Left lobe of liver (tissue), 2 donors: ENCODE data around the gene SAMD5. TPM values are rescaled to one million over a fixed set of nuclear protein-coding genes. Genes with fewer than 3 reads are reported as not detected.

Experiments
- ATAC-seq: fragments of 200-7000 bp; cut with Tn5 transposase; one replicate; pipeline ENCODE4 v1.9.1; 2020; ENCODE audit warnings: mild to moderate bottlenecking, moderate library complexity
- DNase-seq: peaks from one replicate; pipeline ENCODE4 v3.0.0-alpha.2; 2020; ENCODE audit warnings: low spot score
- total RNA-seq: library from RNA; stranded (reverse); gene quantifications from one replicate; pipeline ENCODE4 v1.2.1, GENCODE V29; 2021
- donor health status: DM: no; HTN: no; CAD: no; lungs with moderate emphysema.
- donor health status: DM: no; HTN: yes; CAD: no.

The SAMD5 gene
- 12.0 TPM for total RNA-seq

- ATAC-seq: peak; percentile 83
- peak; percentile 88 for DNase-seq
Observed at GRCh38 chr6:147508042-147508865, at the start of gene SAMD5. Gene SAMD5, plus strand, starts transcription at chr6:147508690. Its CDS starts 239 bp downstream, at chr6:147508929.

GRCh38 chr6:147459780-147460179 lies 48.7 kb upstream of the SAMD5 start:
- ATAC-seq: no peak
- no peak for DNase-seq

DNA sequence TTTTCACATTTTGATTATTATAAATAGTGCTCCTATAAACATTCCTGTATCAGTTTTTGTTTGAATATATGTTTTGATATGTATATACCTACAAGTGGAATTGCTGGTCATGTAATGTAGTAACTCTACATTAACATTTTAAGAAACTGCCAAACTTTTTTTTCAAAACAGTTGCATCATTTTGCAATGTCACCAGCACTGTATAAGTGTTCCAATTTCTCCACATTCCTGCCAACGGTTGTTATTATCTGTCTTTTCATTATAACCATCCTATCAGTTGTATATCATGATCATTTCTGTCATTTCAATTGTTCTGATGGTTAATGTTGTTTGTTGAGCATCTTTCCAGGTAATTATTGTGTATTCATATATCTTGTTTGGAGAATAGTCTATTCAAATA lies 44.8 kb upstream of the SAMD5 start:
- no peak for ATAC-seq

GRCh38 chr6:147467428-147467827 lies 41.1 kb upstream of the SAMD5 start:
- DNase-seq (no peak), ATAC-seq (no peak)

More for the DNA sequence above, 44.8 kb upstream of the SAMD5 start:
- DNase-seq: no peak

DNA sequence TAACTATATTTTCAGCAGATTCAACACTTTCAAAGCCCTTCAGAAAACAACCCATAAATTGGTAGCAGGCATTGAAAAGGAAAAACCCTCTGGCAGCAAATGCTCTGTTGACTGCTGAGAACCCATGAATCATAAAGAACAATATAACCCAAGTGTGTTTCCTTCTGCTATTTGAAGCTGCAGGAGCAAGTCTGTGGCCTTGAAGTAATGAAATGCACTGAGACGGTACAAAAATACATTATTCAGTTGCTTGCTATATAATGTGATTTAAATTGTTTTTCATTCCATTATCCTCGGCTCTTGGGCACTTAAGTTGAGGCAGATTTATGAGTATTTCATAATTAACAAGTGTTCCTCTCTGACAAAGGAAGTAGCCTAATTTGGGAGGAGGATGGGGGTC lies 40.6 kb upstream of the SAMD5 start:
- ATAC-seq (no peak), DNase-seq (no peak)

DNA sequence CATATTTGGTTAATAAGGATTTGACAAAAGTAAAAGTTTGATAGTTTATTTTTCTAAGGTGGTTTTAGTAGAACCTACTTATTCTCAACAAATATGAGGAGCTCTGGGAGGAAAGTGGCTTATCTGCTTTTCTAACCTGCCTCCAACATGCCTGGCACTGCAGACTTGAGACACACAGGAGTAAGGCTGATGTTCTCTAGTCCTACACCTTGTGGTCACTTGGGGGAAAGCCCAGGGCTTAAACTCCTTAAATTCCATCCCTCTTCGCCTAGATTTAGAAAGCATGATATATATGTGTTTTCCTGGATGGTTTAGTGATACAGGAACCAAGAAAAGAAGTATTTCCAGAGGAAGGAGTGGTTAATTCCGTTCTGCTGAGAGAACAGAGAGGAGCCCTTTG lies 39.9 kb upstream of the SAMD5 start:
- DNase-seq (no peak), ATAC-seq (no peak)

DNA sequence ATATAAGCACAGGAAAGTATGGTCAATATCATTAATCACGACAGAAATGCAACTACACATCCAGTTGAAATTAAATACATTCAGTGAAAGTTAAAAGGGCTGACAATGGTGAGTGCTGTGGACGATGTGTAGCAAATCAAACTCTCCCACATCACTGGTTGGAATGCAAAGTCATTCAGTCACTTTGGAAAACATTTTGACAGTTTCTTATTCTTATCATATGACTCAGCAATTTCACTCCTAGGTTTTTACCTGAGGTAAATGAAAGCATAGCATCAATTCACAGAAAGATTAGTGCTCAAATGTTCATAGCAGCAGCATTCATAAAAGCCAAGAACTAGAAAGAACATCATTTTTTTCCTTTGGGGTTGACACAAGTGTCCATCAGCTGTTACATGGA lies 28.6 kb upstream of the SAMD5 start:
- DNase-seq: no peak
- ATAC-seq: no peak

DNA sequence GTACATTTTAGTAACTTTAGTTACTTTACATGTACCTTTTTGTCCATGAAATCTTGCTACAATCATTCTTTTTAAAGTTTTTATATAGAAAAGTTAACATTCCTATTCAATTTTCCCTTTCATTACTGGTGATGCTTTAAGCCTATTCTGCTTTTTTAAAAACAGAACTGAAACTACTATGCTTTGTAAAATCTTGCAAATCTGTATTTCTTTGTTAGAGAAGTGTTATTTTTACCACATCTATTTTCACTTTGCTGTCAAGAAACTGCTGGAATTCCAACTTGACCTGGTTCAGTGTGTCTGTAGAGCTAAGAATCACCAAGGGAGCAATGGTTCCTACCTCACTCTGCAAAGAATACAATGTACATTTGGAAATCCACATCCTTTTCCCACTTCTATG lies 21.8 kb upstream of the SAMD5 start:
- no peak for DNase-seq

GRCh38 chr6:147497472-147497871 lies 11.0 kb upstream of the SAMD5 start:
- no peak for ATAC-seq
- DNase-seq: no peak

More for the DNA sequence above, 21.8 kb upstream of the SAMD5 start:
- no peak for ATAC-seq

DNA sequence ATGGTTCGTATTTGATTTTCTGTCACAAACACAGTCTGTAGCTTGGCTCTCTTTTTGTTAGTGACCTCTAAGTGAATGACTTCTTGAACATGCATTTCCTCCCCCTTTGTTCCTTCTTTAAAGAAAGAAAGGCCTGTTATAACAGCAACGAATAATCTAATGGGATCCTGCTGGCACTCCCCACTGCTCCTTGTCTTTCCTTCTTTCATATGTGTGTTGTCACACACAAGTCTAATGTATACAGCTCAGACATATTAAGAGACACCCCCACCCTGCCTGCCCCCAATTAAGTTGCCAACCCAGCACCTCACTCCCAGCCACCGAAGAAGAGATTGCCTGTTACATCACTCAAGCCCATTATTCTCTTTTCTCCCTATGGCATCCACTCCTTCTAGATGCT lies 4.9 kb upstream of the SAMD5 start:
- ATAC-seq (no peak), DNase-seq (no peak)

DNA sequence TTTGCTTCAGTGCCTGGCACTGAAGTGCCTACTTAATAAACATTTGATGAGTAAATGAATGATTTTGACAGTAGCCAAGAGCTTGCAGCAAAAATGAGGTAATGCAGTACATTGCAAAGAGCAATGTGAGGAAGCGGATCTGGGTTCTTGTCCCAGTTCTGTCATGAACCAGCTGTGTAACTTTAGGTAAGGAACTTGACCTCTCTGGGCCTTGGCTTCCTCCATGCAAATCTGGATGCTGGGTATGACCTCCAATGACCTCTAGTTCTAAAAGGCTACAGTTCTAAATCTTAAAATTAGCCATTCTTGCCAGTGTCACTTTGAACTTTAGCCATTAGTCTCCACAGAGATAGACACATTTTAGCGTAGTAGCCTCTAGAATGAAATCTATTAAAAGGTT lies 3.6 kb upstream of the SAMD5 start:
- DNase-seq (no peak), ATAC-seq (no peak)

DNA sequence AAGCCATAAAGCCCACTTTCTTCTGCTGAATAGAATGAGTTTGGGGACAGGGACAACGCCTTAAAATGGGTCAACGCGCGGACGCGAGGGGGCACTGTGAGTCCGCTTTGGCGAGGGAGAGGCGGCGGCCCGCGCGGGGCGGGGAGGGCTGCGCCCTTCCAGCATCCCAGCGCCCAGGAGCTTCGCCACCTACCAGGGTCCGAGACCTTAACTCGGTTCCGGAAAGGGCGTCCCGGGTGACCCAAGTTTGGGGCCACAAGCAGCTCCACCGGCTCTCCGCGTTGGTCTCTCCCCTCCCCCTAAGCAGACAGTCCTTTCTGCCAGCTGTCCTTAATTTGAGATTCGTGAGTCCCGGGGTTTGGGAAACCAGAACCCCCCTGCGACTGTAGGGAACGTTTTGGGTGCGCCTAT lies 1.8 kb upstream of the SAMD5 start:
- peak; percentile 58 for ATAC-seq
- peak; percentile 77 for DNase-seq

- ATAC-seq (peak; percentile 36), DNase-seq (peak; percentile 68)
Observed at GRCh38 chr6:147507162-147508041, 1.1 kb upstream of the SAMD5 start.

DNA sequence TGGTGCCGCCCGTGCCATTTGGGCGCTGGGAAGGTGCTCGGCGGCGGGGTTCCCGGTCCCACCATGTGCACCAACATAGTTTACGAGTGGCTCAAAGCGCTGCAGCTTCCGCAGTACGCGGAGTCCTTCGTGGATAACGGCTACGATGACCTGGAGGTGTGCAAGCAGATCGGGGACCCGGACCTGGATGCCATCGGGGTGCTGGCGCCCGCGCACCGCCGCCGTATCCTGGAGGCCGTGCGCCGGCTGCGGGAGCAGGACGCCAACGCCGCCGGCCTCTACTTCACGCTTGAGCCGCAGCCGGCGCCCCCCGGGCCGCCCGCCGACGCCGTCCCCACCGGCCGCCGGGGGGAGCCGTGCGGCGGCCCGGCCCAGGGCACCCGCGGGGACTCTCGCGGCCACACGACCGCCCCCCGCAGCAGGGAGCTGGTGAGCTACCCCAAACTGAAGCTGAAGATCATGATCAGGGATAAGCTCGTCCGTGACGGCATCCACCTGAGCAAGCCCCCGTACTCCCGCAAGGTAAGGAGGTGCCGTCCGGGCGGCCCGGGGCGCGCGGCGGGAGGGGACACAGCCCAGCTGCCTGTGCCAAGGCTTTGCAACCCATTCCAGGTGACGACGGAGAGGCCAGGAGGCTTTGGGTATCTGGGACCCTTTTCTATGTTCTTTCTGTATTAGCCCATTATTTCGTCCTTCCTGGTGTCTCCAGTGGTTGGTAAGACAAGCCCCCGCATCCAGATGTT lies 547 bp downstream of the SAMD5 start:
- ATAC-seq: peak; percentile 21
- peak; percentile 50 for DNase-seq

DNA sequence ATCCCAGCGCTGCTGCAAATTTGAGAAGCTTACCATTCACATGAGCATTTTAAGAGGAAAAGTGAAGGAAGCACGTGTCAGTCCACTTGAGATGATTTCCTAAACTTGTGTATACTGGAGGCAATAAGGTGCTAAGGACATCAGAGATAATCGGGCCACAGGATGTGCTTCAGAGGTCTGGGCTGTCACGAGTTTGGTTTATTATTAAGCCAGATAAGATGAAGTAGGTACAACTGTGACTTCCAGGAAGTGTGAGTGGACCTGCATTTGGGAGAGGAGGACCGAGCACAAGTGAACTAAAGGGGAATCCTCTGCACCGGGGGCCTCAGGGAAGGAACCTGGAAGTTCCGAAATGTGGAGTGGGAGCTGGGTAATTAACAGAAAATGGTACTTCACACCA lies 1.4 kb downstream of the SAMD5 start:
- DNase-seq (peak; percentile 68), ATAC-seq (peak; percentile 47)

GRCh38 chr6:147510929-147511590 lies 2.6 kb downstream of the SAMD5 start:
- ATAC-seq (no peak), DNase-seq (no peak)

DNA sequence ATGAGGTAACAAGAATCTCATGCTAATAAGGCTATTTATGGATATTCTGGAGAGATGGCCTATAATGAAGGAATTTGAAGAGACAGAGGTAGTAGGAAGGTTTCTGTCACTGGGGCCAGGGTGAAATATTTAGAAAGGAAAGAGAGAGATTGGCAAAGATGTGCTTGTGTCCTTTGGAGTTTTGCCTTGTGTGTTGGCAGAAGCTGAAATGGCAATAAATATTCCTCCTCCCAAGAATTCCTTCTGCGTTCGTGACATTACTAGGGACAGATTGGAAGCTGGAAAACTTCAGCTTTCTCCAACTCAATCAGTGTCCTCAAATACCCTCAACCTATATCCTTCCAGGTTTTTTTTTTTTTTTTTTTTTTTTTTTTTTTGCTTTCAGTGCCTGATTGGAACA lies 6.3 kb downstream of the SAMD5 start:
- DNase-seq (no peak), ATAC-seq (peak; percentile 36)

DNA sequence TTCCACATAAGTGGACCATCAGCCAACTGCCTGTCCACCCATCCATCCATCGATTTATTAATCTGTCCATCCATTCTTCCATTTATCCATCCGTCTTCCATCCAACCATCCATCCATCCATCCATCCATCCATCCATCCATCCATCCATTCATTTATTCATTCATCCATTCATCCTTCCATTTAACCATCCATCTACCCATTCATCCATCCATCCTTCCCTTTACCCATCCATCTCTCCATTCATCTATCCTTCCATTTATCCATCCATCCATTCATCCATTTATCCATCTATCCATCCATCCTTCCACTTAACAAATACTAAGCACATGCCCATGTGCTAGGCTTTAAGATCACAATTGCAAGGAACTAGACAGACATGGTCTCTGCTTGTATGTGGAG lies 6.8 kb downstream of the SAMD5 start:
- no peak for DNase-seq
- ATAC-seq: no peak

GRCh38 chr6:147522597-147522996 lies 14.1 kb downstream of the SAMD5 start:
- no peak for DNase-seq
- ATAC-seq: no peak

GRCh38 chr6:147525519-147526209 lies 17.2 kb downstream of the SAMD5 start:
- no peak for ATAC-seq
- DNase-seq: no peak
